Hippocampal formation (tissue), 2 donors: ENCODE data around the gene LRRC70.
"Not testable (repeated sequence)": the region's sequence is repeated elsewhere in the genome, so short reads cannot be mapped to it uniquely, and the experiment has no call there.

Experiments
- DNase-seq, 2 donors: peaks; one replicate each; lab custom pipeline; 2025; lab: John Stamatoyannopoulos, UW

Gene LRRC70

GRCh38 chr5:62578540-62578939 lies at the start of gene LRRC70:
LRRC70 (plus strand) TSS chr5:62578819; CDS start chr5:62579439, 620 bp downstream.
- DNase-seq = no peak

- no peak for DNase-seq
Observed at GRCh38 chr5:62533597-62533996, 45.0 kb upstream of the LRRC70 start.

GRCh38 chr5:62534461-62535236 lies 44.0 kb upstream of the LRRC70 start:
- DNase-seq = no peak

GRCh38 chr5:62536232-62536631 lies 42.4 kb upstream of the LRRC70 start:
- DNase-seq = no peak

GRCh38 chr5:62536783-62537182 lies 41.8 kb upstream of the LRRC70 start:
- DNase-seq = no peak

GRCh38 chr5:62538017-62538942 lies 40.3 kb upstream of the LRRC70 start:
- DNase-seq = no peak

- no peak for DNase-seq
Observed at GRCh38 chr5:62542720-62543119, 35.9 kb upstream of the LRRC70 start.

GRCh38 chr5:62547945-62548630 lies 30.5 kb upstream of the LRRC70 start:
- no peak for DNase-seq

- DNase-seq = no peak
Observed at GRCh38 chr5:62550103-62550502, 28.5 kb upstream of the LRRC70 start.

- no peak for DNase-seq
Observed at GRCh38 chr5:62555930-62556329, 22.7 kb upstream of the LRRC70 start.

GRCh38 chr5:62558941-62559340 lies 19.7 kb upstream of the LRRC70 start:
- DNase-seq = no peak

- DNase-seq = no peak
Observed at GRCh38 chr5:62560786-62561185, 17.8 kb upstream of the LRRC70 start.

- no peak for DNase-seq
Observed at GRCh38 chr5:62561896-62562295, 16.7 kb upstream of the LRRC70 start.

GRCh38 chr5:62562867-62563266 lies 15.8 kb upstream of the LRRC70 start:
- DNase-seq = no peak

GRCh38 chr5:62564101-62564500 lies 14.5 kb upstream of the LRRC70 start:
- no peak for DNase-seq

GRCh38 chr5:62565740-62566139 lies 12.9 kb upstream of the LRRC70 start:
- DNase-seq = not testable (repeated sequence)

- DNase-seq = no peak
Observed at GRCh38 chr5:62568143-62568542, 10.5 kb upstream of the LRRC70 start.

GRCh38 chr5:62568800-62569432 lies 9.7 kb upstream of the LRRC70 start:
- no peak for DNase-seq

- no peak for DNase-seq
Observed at GRCh38 chr5:62569470-62569869, 9.1 kb upstream of the LRRC70 start.

- DNase-seq = no peak
Observed at GRCh38 chr5:62572918-62573514, 5.6 kb upstream of the LRRC70 start.

- DNase-seq = no peak
Observed at GRCh38 chr5:62574599-62574998, 4.0 kb upstream of the LRRC70 start.
